H9 (cell line): Measurements from ENCODE around the gene RRP36. TPM values are rescaled to one million over a fixed set of nuclear protein-coding genes. Genes with fewer than 3 reads are reported as not detected.

ENCODE experiments used
- DNase-seq: peaks from one replicate; pipeline ENCODE4 v3.0.0-alpha.2; 2017
- H2AFZ ChIP-seq: one replicate; pipeline ENCODE4 v1.6.1; 2013; ENCODE audit warnings: mild to moderate bottlenecking, low read length, control low read depth, moderate library complexity
- H2AK5ac ChIP-seq: 2 replicates; pipeline ENCODE4 v1.6.1; 2013; ENCODE audit warnings: low read length, control low read depth, mixed read lengths; ENCODE audit not compliant: insufficient read length
- H2BK120ac ChIP-seq: one replicate; pipeline ENCODE4 v1.6.1; 2013; ENCODE audit warnings: low read depth, mild to moderate bottlenecking, low read length, control low read depth, inconsistent platforms; ENCODE audit not compliant: poor library complexity, severe bottlenecking
- H2BK12ac ChIP-seq: 2 replicates; pipeline ENCODE4 v1.6.1; 2013; ENCODE audit warnings: low read length, control low read depth, mixed read lengths, low read depth; ENCODE audit not compliant: insufficient read length
- H2BK15ac ChIP-seq: 2 replicates; pipeline ENCODE4 v1.6.1; 2013; ENCODE audit warnings: low read depth, low read length, control low read depth
- H2BK20ac ChIP-seq: one replicate; pipeline ENCODE4 v1.6.1; 2013; ENCODE audit warnings: low read depth, mild to moderate bottlenecking, low read length, control low read depth, inconsistent platforms; ENCODE audit not compliant: poor library complexity, severe bottlenecking
- H2BK5ac ChIP-seq: 2 replicates; pipeline ENCODE4 v1.6.1; 2013; ENCODE audit warnings: low read length, control low read depth, mixed read lengths; ENCODE audit not compliant: insufficient read length
- H3K14ac ChIP-seq: 2 replicates; pipeline ENCODE4 v1.6.1; 2013; ENCODE audit warnings: low read length, control low read depth; ENCODE audit not compliant: insufficient read depth
- H3K18ac ChIP-seq: 2 replicates; pipeline ENCODE4 v1.6.1; 2013; ENCODE audit warnings: low read depth, mild to moderate bottlenecking, mixed read lengths, low read length, control low read depth; ENCODE audit not compliant: insufficient read length
- H3K23ac ChIP-seq: 2 replicates; pipeline ENCODE4 v1.6.1; 2013; ENCODE audit warnings: low read length, control low read depth, mixed read lengths, low read depth; ENCODE audit not compliant: insufficient read length
- H3K23me2 ChIP-seq: 2 replicates; pipeline ENCODE4 v1.6.1; 2013; ENCODE audit warnings: low read depth, mild to moderate bottlenecking, mixed read lengths, low read length, control low read depth; ENCODE audit not compliant: insufficient read length, poor library complexity, severe bottlenecking
- H3K27ac ChIP-seq: 2 replicates; pipeline ENCODE4 v1.5.1; 2013; ENCODE audit warnings: low read length, control low read depth, mixed read lengths, low read depth; ENCODE audit not compliant: insufficient read length
- H3K27me3 ChIP-seq: 2 replicates; pipeline ENCODE4 v1.6.1; 2013; ENCODE audit warnings: low read length, control low read depth, inconsistent platforms; ENCODE audit not compliant: insufficient read depth
- H3K4ac ChIP-seq: 2 replicates; pipeline ENCODE4 v1.6.1; 2013; ENCODE audit warnings: low read depth, mild to moderate bottlenecking, control low read depth, inconsistent platforms, low read length, moderate library complexity
- H3K4me1 ChIP-seq: 2 replicates; pipeline ENCODE4 v1.6.1; 2013; ENCODE audit warnings: low read length, control low read depth, inconsistent platforms; ENCODE audit not compliant: insufficient read depth
- H3K4me2 ChIP-seq: 2 replicates; pipeline ENCODE4 v1.6.1; 2013; ENCODE audit warnings: low read length, control low read depth, mixed read lengths; ENCODE audit not compliant: insufficient read length, insufficient read depth
- H3K56ac ChIP-seq: 2 replicates; pipeline ENCODE4 v1.6.1; 2013; ENCODE audit warnings: low read depth, mild to moderate bottlenecking, mixed read lengths, low read length, control low read depth; ENCODE audit not compliant: insufficient read length
- H3K79me1 ChIP-seq: 2 replicates; pipeline ENCODE4 v1.6.1; 2013; ENCODE audit warnings: low read depth, mild to moderate bottlenecking, moderate library complexity, low read length, control low read depth, inconsistent platforms; ENCODE audit not compliant: insufficient read depth, poor library complexity, severe bottlenecking
- H3K79me2 ChIP-seq: 2 replicates; pipeline ENCODE4 v1.6.1; 2013; ENCODE audit warnings: low read length, control low read depth, inconsistent platforms; ENCODE audit not compliant: insufficient read depth
- H3K9ac ChIP-seq: 2 replicates; pipeline ENCODE4 v1.6.1; 2013; ENCODE audit warnings: low read length, control low read depth, mixed read lengths; ENCODE audit not compliant: insufficient read length; ENCODE audit errors: extremely low read depth
- H3K9me3 ChIP-seq: one replicate; pipeline ENCODE4 v1.6.1; 2013; ENCODE audit warnings: low read depth, low read length, inconsistent platforms; ENCODE audit not compliant: control insufficient read depth
- H3T11ph ChIP-seq: one replicate; pipeline ENCODE4 v1.6.1; 2013; ENCODE audit warnings: mild to moderate bottlenecking, low read length, control low read depth, inconsistent platforms
- H4K20me1 ChIP-seq: one replicate; pipeline ENCODE4 v1.6.1; 2013; ENCODE audit not compliant: control insufficient read depth, insufficient read length, insufficient read depth
- H4K5ac ChIP-seq: 2 replicates; pipeline ENCODE4 v1.6.1; 2013; ENCODE audit warnings: low read depth, mild to moderate bottlenecking, mixed read lengths, low read length, control low read depth; ENCODE audit not compliant: insufficient read length
- H4K8ac ChIP-seq: replicated peaks from 2 replicates; pipeline ENCODE4 v1.6.1; 2013; ENCODE audit warnings: low read length, control low read depth, mixed read lengths, low read depth; ENCODE audit not compliant: insufficient read length
- H4K91ac ChIP-seq: 2 replicates; pipeline ENCODE4 v1.6.1; 2013; ENCODE audit warnings: low read depth, mild to moderate bottlenecking, moderate library complexity, mixed read lengths, low read length, control low read depth; ENCODE audit not compliant: insufficient read length
- H3K27ac Mint-ChIP-seq, 3 experiments: 2 replicates in 2 of 3; 3 replicates in 1 of 3; pipeline ENCODE4 v1.8.0; 2020 to 2021; ENCODE audit warnings: mixed read lengths in 3 of 3, mild to moderate bottlenecking in 1 of 3, moderate library complexity in 1 of 3
- H3K27me3 Mint-ChIP-seq: 2 replicates; pipeline ENCODE4 v1.8.0; 2021; ENCODE audit warnings: low read depth, mild to moderate bottlenecking, moderate library complexity, mixed read lengths
- H3K36me3 Mint-ChIP-seq, 3 experiments: 2 replicates in 2 of 3; 3 replicates in 1 of 3; pipeline ENCODE4 v1.8.0; 2020 to 2021; ENCODE audit warnings: low read depth in 3 of 3, mixed read lengths in 3 of 3; ENCODE audit not compliant: insufficient read depth in 1 of 3
- H3K4me1 Mint-ChIP-seq, 2 experiments: 2 replicates each; pipeline ENCODE4 v1.8.0; 2020; ENCODE audit warnings: mixed read lengths in 2 of 2
- H3K4me3 Mint-ChIP-seq, 2 experiments: 2 replicates in 1 of 2; 3 replicates in 1 of 2; pipeline ENCODE4 v1.8.0; 2020 to 2021; ENCODE audit warnings: mild to moderate bottlenecking in 2 of 2, mixed read lengths in 2 of 2, moderate library complexity in 1 of 2
- H3K9me3 Mint-ChIP-seq, 2 experiments: 2 replicates in 1 of 2; 3 replicates in 1 of 2; pipeline ENCODE4 v1.8.0; 2020; ENCODE audit warnings: mild to moderate bottlenecking in 2 of 2, mixed read lengths in 2 of 2, moderate library complexity in 1 of 2
- CTCF ChIP-seq: fragments of 200-600 bp; sonication (generic); conservative IDR thresholded peaks from 3 replicates; pipeline ENCODE4 v1.8.0; 2021; ENCODE audit warnings: antibody characterized with exemption, mild to moderate bottlenecking
- WGBS: extraction: QIAGEN DNeasy Blood & Tissue Kit; methylation state at CpG from one replicate; pipeline ENCODE4 v1.1.7; 2013; ENCODE audit warnings: missing lambda C conversion rate, low lambda C conversion rate, mixed read lengths; ENCODE audit not compliant: insufficient read length; ENCODE audit errors: extremely low coverage; 5-methylcytosine and 5-hydroxymethylcytosine counted together
- total RNA-seq: library from RNA; stranded (reverse); gene quantifications from 2 replicates; pipeline ENCODE4 v1.2.1, GENCODE V29; 2021

The RRP36 gene
- total RNA-seq, 1 experiment from 2014 or later = 117 TPM

- Histone ChIP-seq H4K8ac (no peak overlapping the region), H2BK15ac (no peak overlapping the region), H3K18ac (no peak overlapping the region), H2AK5ac (no peak overlapping the region), H3K27ac (no peak overlapping the region), H4K20me1 (no peaks in the 10 kb centered on the region), H3K23me2 (no peaks in the 10 kb centered on the region), H2BK120ac (no peak overlapping the region), H2BK5ac (no peak overlapping the region), H4K5ac (no peak overlapping the region), H2AFZ (no peak overlapping the region), H3K14ac (no peak overlapping the region), H3K79me2 (no peaks in the 10 kb centered on the region), H3K4me2 (no peak overlapping the region), H3K9me3 (no peaks in the 10 kb centered on the region), H3K4me1 (no peaks in the 10 kb centered on the region), H4K91ac (no peak overlapping the region), H3K4ac (no peak overlapping the region), H3K23ac (no peak overlapping the region), H3K9ac (no peak overlapping the region), H3K56ac (no peak overlapping the region), H3T11ph (no peak overlapping the region), H2BK12ac (no peak overlapping the region), H3K27me3 (no peaks in the 10 kb centered on the region), H2BK20ac (no peak overlapping the region), H3K79me1 (no peaks in the 10 kb centered on the region)
- DNase-seq = no peak
- Mint-ChIP-seq H3K27ac (no peak overlapping the region), H3K36me3 (peaks cover 12 to 45% (median 30%) of the 10 kb centered on the region in 3 experiments; a peak in 6 of 7 replicates), H3K4me1 (0 out of 4 replicates have a peak, but pooled peaks cover under 1% of the 10 kb centered on the region in 2 experiments), H3K4me3 (no peak overlapping the region), H3K27me3 (no peaks in the 10 kb centered on the region; the same call in 1 of the 2 replicates), H3K9me3 (no peaks in the 10 kb centered on the region)
- no peak for TF ChIP-seq CTCF
- WGBS = no CpG with 5 or more reads among the region's 2 CpGs
These were observed 28.0 kb upstream of the RRP36 start for GRCh38 chr6:42993445-42993844.
